Astrocyte of the cerebellum (primary cell): ENCODE measurements around the gene ACTR6.
A peak's percentile ranks its signal among the peaks of the same experiment; 100 is the strongest.

Source experiments
- DNase-seq: peaks from one replicate; pipeline ENCODE4 v3.0.0-alpha.2; 2011; ENCODE audit warnings: low read depth
- H3K4me3 ChIP-seq: 2 replicates; pipeline ENCODE4 v1.5.1; 2011; ENCODE audit warnings: mild to moderate bottlenecking, low read depth, low read length, moderate library complexity
- in situ Hi-C: cut with HindIII; loops from 2 replicates; pipeline ENCODE4 v1.10.0; 2017; ENCODE audit warnings: low sequenced_read_pairs
- TF ChIP-seq, protein P1 (sequence below): IDR thresholded peaks from 2 replicates; pipeline ENCODE4 v1.5.1; 2012; ENCODE audit warnings: low read length, low read depth, moderate library complexity, mild to moderate bottlenecking; ENCODE audit errors: missing control alignments

ACTR6 gene

DNA sequence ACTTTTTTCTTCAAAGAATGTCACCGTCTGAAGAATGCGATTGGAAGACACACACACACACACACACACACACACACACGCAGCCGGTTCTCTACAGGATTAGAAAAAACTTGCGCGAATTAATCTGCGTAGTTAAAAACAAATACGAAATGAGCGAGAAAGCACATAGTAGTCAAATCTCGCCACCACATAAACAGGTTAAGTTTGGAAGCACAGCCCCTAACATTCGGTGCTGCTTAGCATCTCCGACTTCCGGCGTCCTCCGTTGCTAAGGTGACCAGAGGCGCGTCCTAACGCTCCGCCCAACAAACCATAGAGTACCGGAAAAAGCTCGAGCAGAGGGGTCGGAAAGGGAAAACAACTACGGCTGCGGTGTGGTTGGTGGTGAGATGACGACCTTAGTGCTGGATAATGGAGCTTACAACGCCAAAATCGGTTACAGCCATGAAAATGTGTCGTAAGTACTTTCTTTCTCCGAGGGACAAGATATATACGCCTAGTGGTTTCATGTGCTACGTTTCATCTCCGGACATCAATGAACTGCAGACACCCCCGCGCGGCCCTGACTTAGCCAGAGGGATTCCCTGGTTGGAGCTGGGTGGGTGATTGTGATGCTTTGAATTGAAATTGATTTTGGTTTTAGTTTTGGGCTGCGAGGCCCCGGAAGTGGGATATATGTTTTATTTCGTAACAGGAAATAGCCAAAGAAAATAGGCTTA lies at the start of gene ACTR6:
Gene ACTR6 (plus strand): TSS at position 353 of the 719 bp plus-strand sequence. CDS start 37 bp downstream, at position 390.
- peak within 1 kb of the TSS; percentile 74 for H3K4me3 ChIP-seq
- TF ChIP-seq, protein P1, sequence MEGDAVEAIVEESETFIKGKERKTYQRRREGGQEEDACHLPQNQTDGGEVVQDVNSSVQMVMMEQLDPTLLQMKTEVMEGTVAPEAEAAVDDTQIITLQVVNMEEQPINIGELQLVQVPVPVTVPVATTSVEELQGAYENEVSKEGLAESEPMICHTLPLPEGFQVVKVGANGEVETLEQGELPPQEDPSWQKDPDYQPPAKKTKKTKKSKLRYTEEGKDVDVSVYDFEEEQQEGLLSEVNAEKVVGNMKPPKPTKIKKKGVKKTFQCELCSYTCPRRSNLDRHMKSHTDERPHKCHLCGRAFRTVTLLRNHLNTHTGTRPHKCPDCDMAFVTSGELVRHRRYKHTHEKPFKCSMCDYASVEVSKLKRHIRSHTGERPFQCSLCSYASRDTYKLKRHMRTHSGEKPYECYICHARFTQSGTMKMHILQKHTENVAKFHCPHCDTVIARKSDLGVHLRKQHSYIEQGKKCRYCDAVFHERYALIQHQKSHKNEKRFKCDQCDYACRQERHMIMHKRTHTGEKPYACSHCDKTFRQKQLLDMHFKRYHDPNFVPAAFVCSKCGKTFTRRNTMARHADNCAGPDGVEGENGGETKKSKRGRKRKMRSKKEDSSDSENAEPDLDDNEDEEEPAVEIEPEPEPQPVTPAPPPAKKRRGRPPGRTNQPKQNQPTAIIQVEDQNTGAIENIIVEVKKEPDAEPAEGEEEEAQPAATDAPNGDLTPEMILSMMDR = no peak
- DNase-seq = peak; percentile 92
- in situ Hi-C loops = no loop called here

DNA sequence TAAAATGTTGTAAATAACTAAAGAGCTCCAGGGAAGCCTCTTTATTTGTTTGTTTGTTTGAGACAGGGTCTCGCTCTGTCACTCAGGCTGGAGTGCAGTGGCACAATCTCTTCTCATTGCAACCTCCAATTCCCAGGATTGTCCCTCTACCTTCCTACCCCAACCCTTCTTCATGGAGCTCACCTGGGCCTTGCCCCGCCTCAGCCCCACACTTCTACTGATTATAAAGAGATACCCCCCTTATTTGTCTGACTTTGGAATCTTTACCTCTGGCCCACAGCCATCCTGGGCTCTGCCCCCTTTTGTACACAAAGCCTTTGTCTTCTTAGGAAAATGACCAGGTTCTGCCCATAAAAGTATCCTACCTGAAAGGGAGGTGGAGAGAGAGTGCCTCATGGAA lies 48.8 kb upstream of the ACTR6 start:
- DNase-seq = no peak
- TF ChIP-seq, protein P1 = no peak
- in situ Hi-C loops = no loop called here

DNA sequence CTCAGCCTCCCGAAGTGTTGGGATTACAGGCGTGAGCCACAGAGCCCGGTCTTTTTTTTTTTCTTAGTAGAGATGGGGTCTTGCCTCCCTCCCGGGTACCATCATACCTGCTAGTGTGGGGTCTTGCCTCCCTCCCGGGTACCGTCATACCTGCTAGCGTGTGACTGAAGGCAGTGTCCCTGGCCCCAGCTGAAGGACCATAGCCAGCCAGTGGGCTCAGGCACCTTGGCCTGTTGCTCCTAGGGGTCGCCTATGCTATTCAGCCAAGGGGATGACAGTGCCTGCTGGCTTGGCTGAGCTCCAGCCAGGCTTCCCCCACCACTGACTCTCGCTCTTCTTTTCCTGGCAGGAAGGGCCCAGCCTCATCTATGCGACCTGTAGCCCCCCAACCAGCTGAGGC lies 47.5 kb upstream of the ACTR6 start:
- no peak overlapping the region for H3K4me3 ChIP-seq
- TF ChIP-seq, protein P1 = no peak
- no peak for DNase-seq
- in situ Hi-C loops = no loop called here

More for the DNA sequence above, 48.8 kb upstream of the ACTR6 start:
- H3K4me3 ChIP-seq = no peak overlapping the region

DNA sequence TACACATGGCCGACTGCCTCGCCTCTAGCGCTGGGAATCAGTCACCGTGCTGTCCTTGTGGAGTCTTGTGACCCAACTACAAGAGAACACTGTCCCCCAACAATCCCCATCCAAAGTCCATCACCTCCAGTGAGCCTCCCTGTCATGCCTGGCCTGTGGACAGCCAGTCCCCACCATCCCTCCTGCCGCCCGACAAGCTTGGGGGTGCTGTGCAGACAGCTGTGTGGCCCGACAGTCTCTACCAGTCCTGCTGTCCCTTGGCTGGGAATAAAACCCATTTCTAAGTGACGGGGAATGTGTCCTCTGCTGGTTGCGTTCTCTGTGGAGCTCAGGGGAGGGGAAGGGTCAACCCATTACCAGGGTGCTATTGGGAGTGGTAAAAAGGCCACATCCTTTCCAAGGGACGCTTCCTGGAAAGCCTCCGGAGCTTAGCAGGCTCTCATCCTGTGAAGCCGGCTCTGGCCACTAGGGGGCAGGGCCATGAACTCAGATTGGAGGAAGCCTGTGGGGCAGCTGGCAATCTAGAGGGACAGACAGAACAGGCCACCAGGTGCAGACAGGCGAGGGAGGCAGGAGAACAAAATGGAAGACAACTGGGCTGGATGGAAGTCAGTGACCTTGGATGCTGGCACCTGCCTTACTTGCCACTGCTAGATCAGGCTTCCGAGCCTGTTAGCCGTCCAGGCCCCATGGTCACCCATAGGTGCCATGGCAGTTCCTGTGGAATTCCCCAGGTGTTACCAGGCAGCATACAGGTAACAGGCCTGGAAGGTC lies 46.0 kb upstream of the ACTR6 start:
- no peak for DNase-seq
- in situ Hi-C loops = no loop called here

DNA sequence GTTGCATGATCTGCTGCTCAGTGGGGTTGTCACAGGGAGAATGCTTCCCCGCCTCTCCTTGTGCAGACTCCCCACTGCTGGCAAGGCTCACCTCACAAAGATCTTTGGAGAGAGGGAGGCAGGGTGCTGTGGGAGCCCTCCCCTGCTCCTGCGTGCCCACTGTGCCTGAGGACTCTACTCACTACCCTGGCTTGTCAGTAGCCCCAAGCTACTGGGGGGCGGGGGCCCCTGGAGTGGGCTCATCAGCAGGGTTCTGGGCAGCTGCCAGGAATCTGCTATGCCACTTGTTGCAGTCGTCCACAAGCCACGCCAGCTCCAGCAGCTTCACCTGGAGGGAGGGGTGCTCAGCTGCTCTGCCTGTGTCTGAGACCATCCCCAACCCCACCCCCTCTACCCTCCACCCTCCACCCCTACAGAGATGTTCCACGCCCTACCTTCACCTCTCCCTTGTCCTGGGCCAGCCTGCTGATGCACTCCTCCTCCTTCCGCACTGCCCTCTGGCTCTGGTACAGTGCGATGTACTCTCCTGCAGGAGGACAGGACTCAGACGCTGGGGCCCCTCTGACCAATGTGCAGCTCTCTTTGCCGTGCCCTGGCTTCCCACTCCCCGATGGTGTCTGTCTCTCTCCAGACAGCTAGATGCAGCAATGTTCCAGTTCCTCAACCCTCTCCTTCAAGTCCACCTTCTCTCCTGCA lies 43.7 kb upstream of the ACTR6 start:
- in situ Hi-C loops = no loop called here
- H3K4me3 ChIP-seq = no peak overlapping the region
- DNase-seq = no peak
- TF ChIP-seq, protein P1 = no peak

More for the DNA sequence above, 46.0 kb upstream of the ACTR6 start:
- TF ChIP-seq, protein P1 = peak; percentile 88
- H3K4me3 ChIP-seq = no peak overlapping the region

DNA sequence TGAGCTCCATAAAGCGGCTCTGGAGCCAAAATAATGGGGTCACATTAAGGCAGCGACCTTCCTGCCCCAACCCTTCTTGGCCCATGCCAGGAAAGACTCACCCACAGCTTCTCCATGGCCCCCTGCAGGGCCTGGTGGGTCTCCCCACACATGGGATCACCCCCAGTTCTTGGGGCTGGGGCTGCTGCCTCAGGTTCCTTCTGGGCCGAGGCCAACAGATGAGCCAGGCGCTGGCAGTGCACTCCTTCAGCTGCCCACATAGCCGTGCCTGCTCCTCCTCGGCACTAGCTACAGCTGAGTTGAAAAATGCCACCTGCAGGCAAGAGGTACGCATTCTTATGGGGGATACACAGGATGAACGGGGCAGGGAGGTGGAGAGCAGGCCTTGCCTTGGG lies 43.2 kb upstream of the ACTR6 start:
- in situ Hi-C loops = no loop called here
- TF ChIP-seq, protein P1 = no peak
- no peak for DNase-seq
- no peak overlapping the region for H3K4me3 ChIP-seq
